ENCODE measurements around the gene AMBP. TPM values are rescaled to one million over a fixed set of nuclear protein-coding genes. Genes with fewer than 3 reads are reported as not detected.

Gene AMBP
- polyA plus RNA-seq, 1 of the 3 experiments (the other 2 are of a cell fraction), result 0.16 TPM

GRCh38 chr9:114028646-114029045 lies 49.5 kb downstream of the AMBP start:
- Histone ChIP-seq H3K79me2 (ENCODE audit: insufficient read depth) (no peaks in the 10 kb centered on the region), H2AFZ (ENCODE audit: low read depth) (no peak overlapping the region), H3K9me3 (peaks cover 8% of the 10 kb centered on the region), H3K4me3 (ENCODE audit: low read depth in 2 of 2, low read length in 1 of 2) (no peak overlapping the region), H3K36me3 (replicated peaks in 1 of 2; ENCODE audit: control insufficient read depth in 1 of 2, insufficient read depth in 2 of 2, low read length in 1 of 2) (peaks cover 31 to 64% of the 10 kb centered on the region in 2 experiments), H3K4me1 (ENCODE audit: control insufficient read depth in 1 of 2, insufficient read depth in 2 of 2, low read depth in 1 of 2, low read length in 1 of 2) (no peaks in the 10 kb centered on the region; a peak in 1 of 4 replicates), H3K9me2 (no peaks in the 10 kb centered on the region), H3F3A (replicated peaks; ENCODE audit: insufficient read depth) (no peaks in the 10 kb centered on the region), H3K9ac (no peak overlapping the region), H3K27ac (ENCODE audit: low read depth in 2 of 2, low read length in 1 of 2) (no peak overlapping the region), H4K20me1 (ENCODE audit: insufficient read depth) (no peaks in the 10 kb centered on the region), H3K27me3 (ENCODE audit: insufficient read depth) (no peaks in the 10 kb centered on the region), H3K4me2 (no peak overlapping the region)
- ChIA-PET CTCF (interaction anchor here (1.2 kb wide), 1 partner anchor 291 kb away, joined by 4 read pairs; no protein-coding TSS in a partner anchor), POLR2A (no interaction called here)
- 95% methylated on average over 19 of the region's 22 CpGs for WGBS (ENCODE audit: low lambda C conversion rate)
- TF ChIP-seq POLR2AphosphoS5 (IDR thresholded peaks at IDR 0.05; ENCODE audit: low read depth, low read length) (no peak), RCOR1 (IDR thresholded peaks at IDR 0.05; ENCODE audit: low read length) (no peak)
- DNase-seq, result no peak

GRCh38 chr9:114027863-114028465 lies 50.1 kb downstream of the AMBP start:
- Histone ChIP-seq H2AFZ (ENCODE audit: low read depth) (no peak overlapping the region), H3K27me3 (ENCODE audit: insufficient read depth) (no peaks in the 10 kb centered on the region), H3K36me3 (replicated peaks in 1 of 2; ENCODE audit: control insufficient read depth in 1 of 2, insufficient read depth in 2 of 2, low read length in 1 of 2) (peaks cover 38 to 67% of the 10 kb centered on the region in 2 experiments), H3K9me3 (peaks cover 15% of the 10 kb centered on the region), H3K9me2 (no peaks in the 10 kb centered on the region), H3K9ac (no peak overlapping the region), H3K27ac (ENCODE audit: low read depth in 2 of 2, low read length in 1 of 2) (no peak overlapping the region), H3K79me2 (ENCODE audit: insufficient read depth) (no peaks in the 10 kb centered on the region), H3F3A (replicated peaks; ENCODE audit: insufficient read depth) (no peaks in the 10 kb centered on the region), H3K4me2 (no peak overlapping the region), H3K4me3 (ENCODE audit: low read depth in 2 of 2, low read length in 1 of 2) (no peak overlapping the region), H3K4me1 (ENCODE audit: control insufficient read depth in 1 of 2, insufficient read depth in 2 of 2, low read depth in 1 of 2, low read length in 1 of 2) (no peaks in the 10 kb centered on the region; a peak in 1 of 4 replicates), H4K20me1 (ENCODE audit: insufficient read depth) (no peaks in the 10 kb centered on the region)
- TF ChIP-seq CHD2 (IDR thresholded peaks at IDR 0.05; ENCODE audit: low read length, partially characterized antibody) (no peak), EP300 (IDR thresholded peaks at IDR 0.05; ENCODE audit: borderline replicate concordance in 1 of 2, low read depth in 1 of 2, low read length in 1 of 2) (no peak), TEAD4 (IDR thresholded peaks at IDR 0.05; ENCODE audit: borderline replicate concordance, insufficient read depth) (no peak), NRF1 (IDR thresholded peaks at IDR 0.05; ENCODE audit: low read depth, low read length) (no peak), FOXM1 (IDR thresholded peaks at IDR 0.05; ENCODE audit: low read depth) (no peak), TAF1 (IDR thresholded peaks at IDR 0.05; ENCODE audit: borderline replicate concordance, low read depth, low read length) (no peak), IRF3 (IDR thresholded peaks at IDR 0.05; ENCODE audit: low read depth, low read length) (no peak), POLR2AphosphoS5 (IDR thresholded peaks at IDR 0.05; ENCODE audit: low read depth, low read length) (no peak), USF1 (IDR thresholded peaks at IDR 0.05; ENCODE audit: borderline replicate concordance, low read depth) (no peak), MAX (IDR thresholded peaks at IDR 0.05; ENCODE audit: low read depth) (no peak), RCOR1 (IDR thresholded peaks at IDR 0.05; ENCODE audit: low read length) (no peak), FOXJ3 (CRISPR knock-in tag; IDR thresholded peaks at IDR 0.05) (no peak), YY1 (IDR thresholded peaks at IDR 0.05; ENCODE audit: low read depth) (no peak), GABPA (IDR thresholded peaks at IDR 0.05; ENCODE audit: low read depth) (no peak), SIN3A (IDR thresholded peaks at IDR 0.05; ENCODE audit: borderline replicate concordance, low read depth, low read length) (no peak), ZBTB33 (IDR thresholded peaks at IDR 0.05; ENCODE audit: borderline replicate concordance, low read depth) (no peak), RFX5 (IDR thresholded peaks at IDR 0.05; ENCODE audit: low read length) (no peak)
- ChIA-PET CTCF (no interaction called here), POLR2A (no interaction called here)
- 100% methylated on average over 4 of the region's 4 CpGs for WGBS (ENCODE audit: low lambda C conversion rate)
- no peak for DNase-seq
